Fibroblast of lung (primary cell): ENCODE measurements around the gene OR52I1.

ENCODE experiments used
- EZH2 ChIP-seq: IDR thresholded peaks from 2 replicates; pipeline ENCODE4 v1.5.1; 2012; ENCODE audit warnings: low read length, control low read depth, mild to moderate bottlenecking; ENCODE audit errors: missing control alignments
- TF ChIP-seq, protein P1 (sequence below), 2 donors: IDR thresholded peaks in 1 of 2; conservative IDR thresholded peaks in 1 of 2; 1 replicate in 1 of 2; 2 replicates in 1 of 2; pipeline ENCODE4 v1.5.1; 2011 to 2012; ENCODE audit warnings: low read length in 2 of 2, control low read depth in 1 of 2, inconsistent platforms in 1 of 2, low read depth in 1 of 2, mild to moderate bottlenecking in 1 of 2

DNA sequence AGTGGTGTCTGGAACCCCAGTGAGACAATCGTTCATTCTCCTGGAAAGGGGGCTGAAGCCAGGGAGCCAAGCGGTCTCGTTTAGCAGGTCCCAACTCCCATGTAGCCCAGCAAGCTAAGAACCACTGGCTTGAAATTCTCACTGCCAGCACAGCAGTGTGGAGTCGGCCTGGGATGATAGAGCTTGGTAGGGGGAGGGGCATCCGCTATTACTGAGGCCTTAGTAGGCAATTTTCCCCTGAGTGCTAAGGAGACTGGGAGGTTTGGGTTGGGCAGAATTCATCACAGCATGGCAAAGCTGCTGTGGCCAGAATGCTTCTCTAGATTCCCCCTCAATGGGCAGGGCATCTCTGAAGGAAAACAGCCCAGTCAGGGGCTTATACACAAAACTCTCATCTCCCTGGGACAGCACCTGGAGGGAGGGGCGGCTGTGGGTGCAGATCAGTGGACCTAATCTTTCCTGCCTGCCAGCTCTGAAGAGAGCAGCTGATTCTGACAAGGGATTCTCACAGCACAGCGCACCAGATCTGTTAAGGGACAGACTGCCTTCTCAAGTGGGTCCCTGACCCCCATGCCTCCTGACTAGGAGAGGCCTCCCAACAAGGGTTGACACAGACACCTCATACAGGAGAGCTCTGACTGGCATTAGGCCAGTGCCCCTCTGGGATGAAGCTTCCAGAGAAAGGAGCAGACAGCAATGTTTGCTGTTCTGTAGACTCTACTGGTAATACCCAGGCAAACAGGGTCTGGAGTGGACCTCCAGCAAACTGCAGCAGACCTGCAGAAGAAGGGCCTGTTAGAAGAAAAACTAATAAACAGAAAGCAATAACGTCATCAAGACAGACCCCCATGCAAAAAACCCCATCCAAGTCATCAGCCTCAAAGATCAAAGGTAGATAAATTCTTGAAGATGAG, 34.1 kb upstream of the OR52I1 start:
- TF ChIP-seq, protein P1, sequence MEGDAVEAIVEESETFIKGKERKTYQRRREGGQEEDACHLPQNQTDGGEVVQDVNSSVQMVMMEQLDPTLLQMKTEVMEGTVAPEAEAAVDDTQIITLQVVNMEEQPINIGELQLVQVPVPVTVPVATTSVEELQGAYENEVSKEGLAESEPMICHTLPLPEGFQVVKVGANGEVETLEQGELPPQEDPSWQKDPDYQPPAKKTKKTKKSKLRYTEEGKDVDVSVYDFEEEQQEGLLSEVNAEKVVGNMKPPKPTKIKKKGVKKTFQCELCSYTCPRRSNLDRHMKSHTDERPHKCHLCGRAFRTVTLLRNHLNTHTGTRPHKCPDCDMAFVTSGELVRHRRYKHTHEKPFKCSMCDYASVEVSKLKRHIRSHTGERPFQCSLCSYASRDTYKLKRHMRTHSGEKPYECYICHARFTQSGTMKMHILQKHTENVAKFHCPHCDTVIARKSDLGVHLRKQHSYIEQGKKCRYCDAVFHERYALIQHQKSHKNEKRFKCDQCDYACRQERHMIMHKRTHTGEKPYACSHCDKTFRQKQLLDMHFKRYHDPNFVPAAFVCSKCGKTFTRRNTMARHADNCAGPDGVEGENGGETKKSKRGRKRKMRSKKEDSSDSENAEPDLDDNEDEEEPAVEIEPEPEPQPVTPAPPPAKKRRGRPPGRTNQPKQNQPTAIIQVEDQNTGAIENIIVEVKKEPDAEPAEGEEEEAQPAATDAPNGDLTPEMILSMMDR (conservative IDR thresholded peaks at IDR 0.05 in 1 of 2, IDR thresholded peaks at IDR 0.05 in 1 of 2; ENCODE audit: low read depth in 1 of 2, low read length in 2 of 2): no peak
- no peak for TF ChIP-seq EZH2
